GM10266 (cell line): ENCODE data around the gene FAM13A.

Experiments
- DNase-seq: peaks from one replicate; pipeline ENCODE4 v3.0.0; 2012; ENCODE audit errors: extremely low spot score
- CTCF ChIP-seq: IDR thresholded peaks from 2 replicates; pipeline ENCODE4 v1.5.1; 2012; ENCODE audit warnings: mild to moderate bottlenecking, low read depth; ENCODE audit not compliant: control insufficient read depth, insufficient read depth; ENCODE audit errors: missing control alignments

Gene FAM13A

GRCh38 chr4:88982757-88983156, 74.2 kb downstream of the FAM13A start:
- DNase-seq, result no peak
- no peak for TF ChIP-seq CTCF

- DNase-seq, result no peak
- TF ChIP-seq CTCF, result no peak
Measured at GRCh38 chr4:88981993-88982392, 75.0 kb downstream of the FAM13A start.

GRCh38 chr4:88981556-88981955, 75.4 kb downstream of the FAM13A start:
- TF ChIP-seq CTCF, result no peak
- DNase-seq, result no peak

GRCh38 chr4:88979276-88979675, 77.7 kb downstream of the FAM13A start:
- no peak for TF ChIP-seq CTCF
- DNase-seq, result no peak

GRCh38 chr4:88976775-88977035, 80.3 kb downstream of the FAM13A start:
- DNase-seq, result no peak
- TF ChIP-seq CTCF, result no peak

- no peak for DNase-seq
- no peak for TF ChIP-seq CTCF
Measured at GRCh38 chr4:88975958-88976774, 80.8 kb downstream of the FAM13A start.

- no peak for DNase-seq
- TF ChIP-seq CTCF, result no peak
Measured at GRCh38 chr4:88971536-88971935, 85.4 kb downstream of the FAM13A start.
